OCI-LY1 (cell line): ENCODE data around the gene KLHL15.
"Not testable (repeated sequence)": the region's sequence is repeated elsewhere in the genome, so short reads cannot be mapped to it uniquely, and the experiment has no call there.

Experiments
- CTCF ChIP-seq: fragments of 200-600 bp; sonication (generic), shearing (Covaris generic); IDR thresholded peaks from 2 replicates; pipeline ENCODE4 v1.5.1; 2017; ENCODE audit warnings: mild to moderate bottlenecking, antibody characterized with exemption, low read length, moderate library complexity, mixed read lengths
- EZH2 ChIP-seq: fragments of 200-600 bp; sonication (generic), shearing (Covaris generic); IDR thresholded peaks from 2 replicates; pipeline ENCODE4 v1.8.0; 2017; ENCODE audit warnings: borderline replicate concordance, mixed run types, mild to moderate bottlenecking, antibody characterized with exemption, low read length, moderate library complexity, mixed read lengths

GRCh38 chrX:24046060-24046459, 19.1 kb upstream of the KLHL15 start:
- not testable (repeated sequence) for TF ChIP-seq CTCF, EZH2
